ENCODE data around the gene ZNF783.
"Not testable (repeated sequence)": the region's sequence is repeated elsewhere in the genome, so short reads cannot be mapped to it uniquely, and the experiment has no call there.

The ZNF783 gene

DNA sequence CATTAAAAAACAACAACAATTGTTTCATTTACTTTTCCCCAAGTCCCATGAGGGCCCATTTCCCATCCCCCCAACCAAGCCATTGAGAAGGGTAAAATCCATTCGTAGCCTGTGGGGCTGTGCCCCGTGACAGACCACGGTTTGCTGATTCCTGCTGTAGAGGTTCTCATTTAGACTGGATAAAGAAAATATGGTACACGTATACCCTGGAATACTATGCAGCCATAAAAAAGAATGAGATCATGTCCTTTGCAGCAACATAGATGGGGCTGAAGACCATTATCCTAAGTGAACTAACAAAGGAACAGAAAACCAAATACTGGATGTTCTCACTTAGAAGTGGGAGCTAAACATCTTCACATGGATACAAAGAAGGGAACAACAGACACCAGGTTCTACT, 44.9 kb downstream of the ZNF783 start:
- no peak for DNase-seq

DNA sequence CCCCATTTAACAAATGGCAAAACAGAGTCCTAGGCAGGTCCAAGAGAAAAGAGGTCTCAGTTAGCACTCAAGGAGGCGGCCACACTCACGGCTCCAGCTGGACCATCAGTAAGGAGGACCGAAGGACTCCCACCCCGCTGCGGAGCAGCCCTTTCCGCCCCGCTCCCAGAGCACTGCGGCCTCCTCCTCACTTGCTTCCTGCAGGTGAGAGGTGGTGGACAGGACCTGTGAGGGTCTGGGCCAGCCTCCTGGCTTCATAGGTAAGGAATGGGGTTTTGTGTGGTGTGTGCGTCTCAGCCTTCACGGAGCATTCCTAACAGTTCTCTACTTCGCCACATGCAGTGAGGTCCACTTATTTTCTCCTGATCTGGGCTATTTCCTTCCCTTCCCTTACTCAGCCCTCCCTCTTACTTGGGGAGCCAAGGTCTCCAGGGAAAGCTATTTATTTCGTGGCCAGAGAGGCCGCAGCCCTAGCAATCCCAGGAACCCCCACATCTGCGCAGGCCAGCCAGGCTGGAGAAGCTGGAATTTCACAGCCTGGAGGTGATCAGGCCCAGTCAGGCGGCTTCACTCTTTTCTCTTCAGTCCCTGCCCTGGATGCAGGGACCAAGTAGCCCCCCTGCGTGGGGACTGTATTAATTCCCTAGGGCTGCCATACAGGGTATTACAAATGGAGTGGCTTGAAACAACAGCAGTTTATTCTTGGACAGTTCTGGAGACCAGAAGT, 45.9 kb downstream of the ZNF783 start:
- DNase-seq, result no peak

DNA sequence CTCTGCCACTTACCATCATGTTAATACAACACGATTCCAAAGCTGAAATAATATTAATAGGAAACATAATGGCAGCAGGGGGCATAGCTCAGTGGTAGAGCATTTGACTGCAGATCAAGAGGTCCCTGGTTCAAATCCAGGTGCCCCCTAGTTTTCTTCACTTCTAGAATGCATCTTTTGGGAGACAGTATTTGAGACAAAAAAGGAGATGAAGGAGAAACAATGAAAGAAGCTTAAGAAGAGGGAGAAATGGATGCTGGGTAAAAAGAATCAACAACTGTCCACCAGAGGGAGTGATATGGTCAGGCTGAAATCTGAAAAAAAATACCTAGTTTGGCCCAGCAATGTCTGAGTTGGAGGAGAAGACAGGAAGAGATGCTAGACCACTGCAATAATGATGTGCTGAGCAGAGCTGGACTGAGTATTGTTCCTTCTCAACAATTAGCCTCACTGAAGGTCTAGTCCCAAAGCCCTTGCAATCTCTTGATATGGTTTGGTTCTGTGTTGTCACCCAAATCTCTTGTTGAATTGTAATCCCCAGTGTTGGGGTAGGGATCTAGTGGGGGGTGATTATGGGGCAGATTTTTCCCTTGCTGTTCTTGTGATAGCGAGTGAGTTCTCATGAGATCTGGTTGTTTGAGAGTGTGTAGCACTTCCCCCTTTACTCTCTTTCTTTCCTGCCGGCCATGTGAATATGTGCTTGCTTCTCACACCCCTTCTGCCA, 48.3 kb downstream of the ZNF783 start:
- no peak for DNase-seq

GRCh38 chr7:149310990-149311573, 49.1 kb downstream of the ZNF783 start:
- no peak for DNase-seq

DNA sequence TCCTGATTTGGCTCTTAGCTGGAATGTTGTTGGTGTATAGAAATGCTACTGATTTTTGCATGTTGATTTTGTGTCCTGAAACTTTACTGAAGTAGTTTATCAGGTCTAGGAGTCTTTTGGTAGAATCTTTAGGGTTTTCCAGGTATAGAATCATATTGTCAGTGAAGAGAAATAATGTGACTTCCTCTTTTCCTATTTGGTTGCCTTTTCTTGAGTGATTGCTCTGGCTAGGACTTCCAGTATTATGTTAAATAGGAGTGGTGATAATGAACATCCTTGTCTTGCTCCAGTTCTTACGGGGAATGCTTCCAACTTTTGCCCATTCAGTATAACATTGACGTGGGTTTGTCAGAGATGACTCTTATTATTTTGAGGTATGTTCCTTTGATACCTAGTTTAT, 52.0 kb downstream of the ZNF783 start:
- DNase-seq, result no peak

GRCh38 chr7:149316606-149317005, 54.6 kb downstream of the ZNF783 start:
- DNase-seq, result no peak

DNA sequence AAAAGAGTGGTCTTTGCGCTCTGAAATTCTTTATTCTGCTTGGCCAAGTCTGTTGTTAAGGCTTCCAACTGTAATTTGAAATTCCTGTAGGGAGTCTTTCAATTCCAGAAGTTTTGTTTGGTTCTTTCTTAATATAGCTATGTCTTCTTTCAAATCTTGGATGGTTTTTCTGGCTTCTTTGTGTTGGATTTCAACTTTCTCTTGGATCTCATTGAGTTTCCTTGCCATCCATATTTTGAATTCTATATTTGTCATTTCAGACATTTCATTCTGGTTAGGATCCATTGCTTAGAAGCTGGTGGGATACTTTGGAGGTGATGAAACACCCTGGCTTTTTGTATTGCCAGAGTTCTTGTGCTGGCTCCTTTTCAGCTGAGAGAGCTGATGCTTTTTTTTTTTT, 55.5 kb downstream of the ZNF783 start:
- no peak for DNase-seq

- DNase-seq, result no peak
These were observed 56.1 kb downstream of the ZNF783 start for GRCh38 chr7:149317986-149318672.

DNA sequence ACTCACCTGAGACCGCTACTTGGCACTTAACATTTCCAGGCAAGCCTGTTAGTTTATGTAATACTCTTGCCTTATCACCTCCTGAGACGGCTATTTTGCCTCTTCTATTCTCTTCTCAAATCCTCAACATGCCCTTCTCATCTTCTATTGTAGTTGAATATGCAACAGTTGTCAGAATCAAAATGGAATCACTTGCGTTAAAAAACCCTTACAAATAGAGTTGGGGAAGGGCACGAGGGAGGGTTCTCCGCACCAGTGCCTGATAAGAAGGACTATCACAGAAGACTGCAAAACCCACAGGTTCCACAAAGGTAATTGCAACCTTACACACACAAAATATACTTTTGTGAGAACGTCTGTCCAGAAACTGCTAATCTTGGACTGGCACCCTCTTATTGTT, 57.4 kb downstream of the ZNF783 start:
- DNase-seq, result no peak

- no peak for DNase-seq
These were observed 58.5 kb downstream of the ZNF783 start for GRCh38 chr7:149320313-149321124.

DNA sequence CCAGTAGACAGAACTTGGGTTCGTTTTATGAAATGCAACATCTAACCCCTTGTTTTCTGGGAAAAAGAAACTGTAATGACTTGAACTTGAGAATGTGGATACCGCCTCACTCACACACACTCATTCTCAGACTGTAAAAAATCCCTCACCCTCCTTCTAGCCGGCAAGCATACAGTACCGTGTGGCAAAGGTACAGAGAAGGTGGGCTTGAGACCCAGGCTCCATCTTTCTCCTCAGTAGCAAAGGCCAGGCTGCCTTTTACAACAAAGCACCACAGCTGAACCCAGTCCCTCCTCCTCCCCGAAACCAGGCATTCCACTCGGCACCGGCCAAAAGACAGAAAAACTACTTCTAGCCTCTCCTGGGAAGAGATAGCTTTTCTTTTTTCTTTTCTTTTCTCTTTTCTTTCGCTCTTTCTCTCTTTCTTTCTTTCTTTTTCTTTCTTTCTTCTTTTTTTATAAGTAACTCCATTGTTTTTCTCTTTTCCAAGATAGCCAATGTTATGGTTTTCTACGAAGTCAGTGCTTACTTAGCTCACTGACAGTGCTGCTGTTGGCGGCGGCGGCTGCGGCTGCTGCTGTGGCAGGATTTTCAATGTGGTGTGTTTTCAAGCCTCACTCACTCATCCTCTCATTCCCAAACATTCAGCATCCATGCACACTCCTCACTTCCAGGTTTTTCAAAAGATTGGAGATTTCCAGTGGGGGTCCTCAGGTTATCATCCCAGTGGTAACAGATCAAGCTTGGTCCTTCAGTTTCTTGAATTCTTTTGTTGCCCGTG, 59.3 kb downstream of the ZNF783 start:
- not testable (repeated sequence) for DNase-seq

GRCh38 chr7:149321978-149322541, 60.1 kb downstream of the ZNF783 start:
- no peak for DNase-seq

DNA sequence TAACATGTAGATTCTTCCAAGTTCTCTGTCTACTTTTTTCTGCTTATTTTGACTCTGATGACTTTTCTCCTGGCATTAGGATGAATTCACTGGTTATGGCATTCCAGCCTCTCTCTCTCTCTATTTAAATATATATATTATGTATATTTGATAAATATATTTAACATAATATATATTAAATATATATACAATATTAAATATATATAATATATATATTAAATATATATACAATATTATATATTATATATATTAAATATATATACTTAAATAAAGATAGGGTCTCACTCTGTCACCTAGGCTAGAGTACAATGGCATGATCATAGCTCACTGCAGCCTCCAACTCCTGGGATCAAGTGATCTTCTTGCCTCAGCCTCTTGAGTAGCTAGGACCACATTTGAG, 60.7 kb downstream of the ZNF783 start:
- DNase-seq, result no peak

GRCh38 chr7:149325248-149325647, 63.3 kb downstream of the ZNF783 start:
- no peak for DNase-seq

GRCh38 chr7:149329265-149329664, 67.3 kb downstream of the ZNF783 start:
- DNase-seq, result no peak

- DNase-seq, result no peak
These were observed 67.9 kb downstream of the ZNF783 start for GRCh38 chr7:149329766-149330334.

DNA sequence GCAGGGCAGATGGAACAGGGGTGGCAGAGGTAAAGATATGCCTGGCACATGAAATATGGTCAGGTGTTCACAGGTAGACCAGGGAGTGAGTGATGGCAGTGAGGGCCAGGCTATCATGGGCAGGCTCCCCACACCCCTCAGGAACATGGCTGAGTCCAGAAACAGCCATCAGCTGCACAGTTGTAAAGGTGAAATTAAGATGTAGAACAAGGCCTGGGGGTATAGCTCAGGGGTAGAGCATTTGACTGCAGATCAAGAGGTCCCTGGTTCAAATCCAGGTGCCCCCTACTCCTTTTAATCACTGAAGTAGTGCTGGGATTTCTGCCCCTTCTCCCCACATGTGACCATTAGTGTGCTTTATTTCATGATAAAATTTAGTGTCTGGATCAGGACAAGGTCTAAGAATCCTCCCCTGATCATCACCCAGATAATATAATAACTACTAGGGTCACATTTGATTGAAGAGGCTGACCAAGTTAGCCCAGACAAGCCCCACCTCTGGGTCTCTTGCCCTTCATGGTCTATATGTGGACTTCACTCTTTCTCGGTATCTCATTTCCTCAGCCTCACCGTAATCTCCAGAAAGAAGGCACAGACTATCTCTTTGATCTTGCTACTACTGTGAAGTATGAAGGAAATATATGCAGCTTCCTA, 69.0 kb downstream of the ZNF783 start:
- DNase-seq, result no peak

- not testable (repeated sequence) for DNase-seq
These were observed 70.8 kb downstream of the ZNF783 start for GRCh38 chr7:149332602-149333320.

DNA sequence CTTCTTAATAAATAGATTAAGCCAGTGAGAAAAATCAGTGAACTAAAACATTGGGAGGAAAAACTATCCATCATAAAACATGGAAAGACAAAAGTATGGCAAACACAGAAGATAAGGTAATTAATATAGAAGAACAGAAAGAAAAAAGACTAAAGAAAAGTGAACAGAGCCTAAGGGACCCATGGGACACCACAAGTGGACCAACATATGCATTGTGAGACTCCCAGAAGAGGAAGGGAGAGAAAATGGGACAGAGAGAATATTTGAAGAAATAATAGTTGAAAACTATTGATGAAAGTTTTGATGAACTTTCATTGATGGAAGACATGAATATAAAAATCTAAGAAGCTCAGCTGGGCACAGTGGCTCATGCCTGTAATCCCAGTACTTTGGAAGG, 71.3 kb downstream of the ZNF783 start:
- no peak for DNase-seq

DNA sequence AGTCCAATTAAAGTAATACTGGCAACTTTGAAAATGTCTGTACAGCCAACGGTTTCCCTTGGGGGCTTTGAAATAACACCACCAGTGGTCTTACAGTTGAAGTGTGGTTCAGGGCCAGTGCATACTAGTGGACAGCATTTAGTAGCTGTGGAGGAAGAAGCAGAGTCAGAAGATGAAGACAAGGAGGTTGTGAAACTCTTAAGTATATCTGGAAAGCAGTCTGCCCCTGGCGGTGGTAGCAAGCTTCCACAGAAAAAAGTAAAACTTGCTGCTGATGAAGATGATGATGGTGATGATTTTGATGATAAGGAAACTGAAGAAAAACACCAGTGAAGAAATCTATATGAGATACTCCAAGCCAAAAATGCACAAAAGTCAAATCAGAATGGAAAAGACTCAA, 72.2 kb downstream of the ZNF783 start:
- DNase-seq, result no peak
